ENCODE results near the gene ADAM33. TPM values are rescaled to one million over a fixed set of nuclear protein-coding genes. Genes with fewer than 3 reads are reported as not detected.

Gene ADAM33
- total RNA-seq, 1 donor from 2014 or later: 0.53 TPM

GRCh38 chr20:3671986-3672546, 9.7 kb downstream of the ADAM33 start:
- Histone ChIP-seq H3K27me3 (ENCODE audit: control insufficient read depth, insufficient read depth, low read length) (peaks cover 29% of the 10 kb centered on the region), H3K36me3 (ENCODE audit: control insufficient read depth, insufficient read depth, low read length) (no peaks in the 10 kb centered on the region), H3K4me3 (ENCODE audit: low read depth, low read length) (no peak overlapping the region)
- FAIRE-seq (no peak), DNase-seq (ENCODE audit: low read depth) (no peak)
- TF ChIP-seq, protein P1, sequence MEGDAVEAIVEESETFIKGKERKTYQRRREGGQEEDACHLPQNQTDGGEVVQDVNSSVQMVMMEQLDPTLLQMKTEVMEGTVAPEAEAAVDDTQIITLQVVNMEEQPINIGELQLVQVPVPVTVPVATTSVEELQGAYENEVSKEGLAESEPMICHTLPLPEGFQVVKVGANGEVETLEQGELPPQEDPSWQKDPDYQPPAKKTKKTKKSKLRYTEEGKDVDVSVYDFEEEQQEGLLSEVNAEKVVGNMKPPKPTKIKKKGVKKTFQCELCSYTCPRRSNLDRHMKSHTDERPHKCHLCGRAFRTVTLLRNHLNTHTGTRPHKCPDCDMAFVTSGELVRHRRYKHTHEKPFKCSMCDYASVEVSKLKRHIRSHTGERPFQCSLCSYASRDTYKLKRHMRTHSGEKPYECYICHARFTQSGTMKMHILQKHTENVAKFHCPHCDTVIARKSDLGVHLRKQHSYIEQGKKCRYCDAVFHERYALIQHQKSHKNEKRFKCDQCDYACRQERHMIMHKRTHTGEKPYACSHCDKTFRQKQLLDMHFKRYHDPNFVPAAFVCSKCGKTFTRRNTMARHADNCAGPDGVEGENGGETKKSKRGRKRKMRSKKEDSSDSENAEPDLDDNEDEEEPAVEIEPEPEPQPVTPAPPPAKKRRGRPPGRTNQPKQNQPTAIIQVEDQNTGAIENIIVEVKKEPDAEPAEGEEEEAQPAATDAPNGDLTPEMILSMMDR (IDR thresholded peaks at IDR 0.05; ENCODE audit: insufficient read depth, low read length, severe bottlenecking): no peak

DNA sequence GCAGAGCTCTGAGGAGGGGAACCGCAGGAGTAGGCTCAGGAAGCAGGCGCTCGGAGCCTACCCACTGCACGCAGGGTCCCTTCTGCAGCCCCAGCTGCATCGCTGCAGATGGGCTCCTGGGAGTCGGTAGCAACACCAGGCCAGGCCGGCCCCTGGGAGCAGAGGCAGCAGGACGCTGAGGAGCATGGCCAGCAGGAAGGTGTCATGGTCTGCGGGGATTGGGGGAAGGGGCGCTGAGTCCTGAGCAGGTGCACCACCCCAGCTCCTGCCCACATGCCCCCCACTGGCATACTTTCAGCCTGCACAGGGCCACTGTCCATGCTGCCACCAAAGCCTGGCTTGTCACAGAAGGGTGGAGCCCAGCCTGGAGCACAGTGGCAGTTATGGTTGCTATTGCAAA, 10.9 kb downstream of the ADAM33 start:
- DNase-seq (ENCODE audit: low read depth) (no peak), FAIRE-seq (no peak)
- no peak overlapping the region for H3K4me3 ChIP-seq (ENCODE audit: low read depth, low read length)
- H3K36me3 ChIP-seq (ENCODE audit: control insufficient read depth, insufficient read depth, low read length): no peaks in the 10 kb centered on the region
- peaks cover 26% of the 10 kb centered on the region for H3K27me3 ChIP-seq (ENCODE audit: control insufficient read depth, insufficient read depth, low read length)
- TF ChIP-seq, protein P1 (IDR thresholded peaks at IDR 0.05; ENCODE audit: insufficient read depth, low read length, severe bottlenecking): no peak

- DNase-seq (ENCODE audit: low read depth): no peak
- TF ChIP-seq, protein P1 (IDR thresholded peaks at IDR 0.05; ENCODE audit: insufficient read depth, low read length, severe bottlenecking): no peak
- FAIRE-seq: no peak
- H3K36me3 ChIP-seq (ENCODE audit: control insufficient read depth, insufficient read depth, low read length): no peaks in the 10 kb centered on the region
- no peak overlapping the region for H3K4me3 ChIP-seq (ENCODE audit: low read depth, low read length)
- peaks cover 25% of the 10 kb centered on the region for H3K27me3 ChIP-seq (ENCODE audit: control insufficient read depth, insufficient read depth, low read length)
Observed at GRCh38 chr20:3670511-3670910, 11.3 kb downstream of the ADAM33 start.

GRCh38 chr20:3669710-3670367, 12.0 kb downstream of the ADAM33 start:
- Histone ChIP-seq H3K27me3 (ENCODE audit: control insufficient read depth, insufficient read depth, low read length) (peaks cover 21% of the 10 kb centered on the region), H3K4me3 (ENCODE audit: low read depth, low read length) (no peak overlapping the region), H3K36me3 (ENCODE audit: control insufficient read depth, insufficient read depth, low read length) (no peaks in the 10 kb centered on the region)
- TF ChIP-seq, protein P1 (IDR thresholded peaks at IDR 0.05; ENCODE audit: insufficient read depth, low read length, severe bottlenecking): no peak
- DNase-seq (ENCODE audit: low read depth) (no peak), FAIRE-seq (no peak)

DNA sequence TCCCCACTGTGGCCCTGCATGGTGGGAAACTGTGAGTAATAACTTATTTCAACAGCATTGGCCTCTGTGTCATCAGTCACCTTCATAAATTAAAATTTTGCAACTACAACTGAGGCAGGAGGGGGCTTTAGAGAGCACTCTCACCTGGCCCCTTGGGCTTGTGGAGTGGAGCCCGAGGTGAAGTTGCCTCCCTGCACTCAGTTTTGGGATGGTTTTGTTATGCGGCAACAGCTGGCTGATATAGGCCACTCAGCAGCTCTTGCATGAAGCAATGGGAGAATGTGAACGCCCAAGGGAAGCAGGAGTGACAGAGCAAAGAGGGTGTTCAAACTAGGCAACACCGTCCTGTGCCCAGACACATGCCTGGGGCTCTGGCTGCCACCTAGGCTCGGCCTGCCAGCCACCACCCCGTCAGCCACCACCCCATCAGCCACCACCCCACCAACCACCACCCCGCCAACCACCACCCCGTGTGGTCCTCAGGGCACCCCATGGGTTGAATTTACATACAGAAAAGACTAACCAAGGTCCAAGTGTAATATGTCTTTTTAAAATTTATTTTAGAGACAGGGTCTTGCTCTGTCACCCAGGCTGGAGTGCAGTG, 14.3 kb downstream of the ADAM33 start:
- Histone ChIP-seq H3K27me3 (ENCODE audit: control insufficient read depth, insufficient read depth, low read length) (peaks cover 11% of the 10 kb centered on the region), H3K36me3 (ENCODE audit: control insufficient read depth, insufficient read depth, low read length) (no peaks in the 10 kb centered on the region), H3K4me3 (ENCODE audit: low read depth, low read length) (no peak overlapping the region)
- TF ChIP-seq, protein P1 (IDR thresholded peaks at IDR 0.05; ENCODE audit: insufficient read depth, low read length, severe bottlenecking): no peak
- no peak for FAIRE-seq
- DNase-seq (ENCODE audit: low read depth): no peak

Measured in bronchial epithelial cell (primary cell).